Vagina (tissue), 2 donors: Measurements from ENCODE around the gene KCNG2. TPM values are rescaled to one million over a fixed set of nuclear protein-coding genes. Genes with fewer than 3 reads are reported as not detected.

Experiments
- DNase-seq, 2 donors: peaks; one replicate each; pipeline ENCODE4 v3.0.0-alpha.2; 2017; ENCODE audit errors: extremely low spot score in 2 of 2
- H3K27ac ChIP-seq: fragments of 200-600 bp; sonication (generic); one replicate; pipeline ENCODE4 v1.5.1; 2019
- H3K27me3 ChIP-seq: fragments of 200-600 bp; sonication (generic); one replicate; pipeline ENCODE4 v1.5.1; 2019
- H3K36me3 ChIP-seq, 2 donors: fragments of 200-600 bp; sonication (generic); one replicate each; pipeline ENCODE4 v1.5.1; 2017 to 2019
- H3K4me1 ChIP-seq: fragments of 200-600 bp; sonication (generic); one replicate; pipeline ENCODE4 v1.5.1; 2019
- H3K4me3 ChIP-seq, 2 donors: fragments of 200-600 bp; sonication (generic); 1 replicate in 1 of 2; 2 replicates in 1 of 2; pipeline ENCODE4 v1.5.1; 2016 to 2019
- H3K9me3 ChIP-seq: fragments of 200-600 bp; sonication (generic); one replicate; pipeline ENCODE4 v1.5.1; 2019
- POLR2A ChIP-seq, 2 donors: fragments of 450-650 bp; IDR thresholded peaks; one replicate each; pipeline ENCODE4 v1.6.1; 2017; ENCODE audit warnings: antibody characterized with exemption in 2 of 2, mild to moderate bottlenecking in 2 of 2, moderate library complexity in 2 of 2
- POLR2AphosphoS5 ChIP-seq, 2 donors: sonication (generic); formaldehyde crosslinking; IDR thresholded peaks; one replicate each; pipeline ENCODE4 v1.9.0; 2017; ENCODE audit warnings: antibody characterized with exemption in 2 of 2, mild to moderate bottlenecking in 2 of 2, low read depth in 1 of 2; ENCODE audit not compliant: insufficient read depth in 1 of 2
- intact Hi-C: fragments of 100-400 bp; cut with DNase I; formaldehyde crosslinking; loops from one replicate; pipeline ENCODE4 v1.15.1; 2023
- total RNA-seq: library from RNA; depleted of rRNA; stranded (reverse); fragments of >200 nt; gene quantifications from one replicate; pipeline ENCODE4 v1.2.3, GENCODE V29; 2016
- TF ChIP-seq, protein P1 (sequence below), 3 experiments: fragments of 450-650 bp in 2 of 3; fragments of 200-600 bp in 1 of 3; sonication (generic) in 1 of 3; IDR thresholded peaks; one replicate each; pipeline ENCODE4 v1.5.1; 2017 to 2019; ENCODE audit warnings: antibody characterized with exemption in 3 of 3, mild to moderate bottlenecking in 2 of 3, moderate library complexity in 2 of 3

The KCNG2 gene
- total RNA-seq, 1 donor from 2014 or later: not detected

DNA sequence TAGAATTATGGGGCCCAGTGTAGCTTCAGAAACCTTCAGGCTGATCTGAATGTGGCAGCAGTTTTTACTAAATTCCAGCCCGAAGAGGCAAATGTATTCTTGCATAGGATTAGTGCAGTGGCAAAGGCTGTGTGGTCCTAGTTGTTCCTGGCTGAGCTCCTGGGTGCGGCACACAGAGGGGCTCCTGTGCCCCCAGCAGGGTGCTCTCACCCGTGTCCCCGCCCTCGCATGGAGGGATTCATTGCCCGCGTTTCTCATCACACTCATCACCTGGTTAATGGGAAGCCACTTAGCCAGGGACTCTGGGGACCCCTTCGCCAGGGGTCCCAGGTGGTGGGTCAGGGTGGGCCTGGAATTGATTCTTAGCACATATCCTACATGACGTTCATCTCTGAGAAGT is 3.9 kb downstream of the KCNG2 start:
- H3K27ac ChIP-seq: no peak overlapping the region
- H3K9me3 ChIP-seq: no peaks in the 10 kb centered on the region
- no peak for TF ChIP-seq POLR2A (IDR thresholded peaks at IDR 0.05)
- no peak for TF ChIP-seq POLR2AphosphoS5 (IDR thresholded peaks at IDR 0.05; ENCODE audit: insufficient read depth in 1 of 2, low read depth in 1 of 2)
- TF ChIP-seq, protein P1, sequence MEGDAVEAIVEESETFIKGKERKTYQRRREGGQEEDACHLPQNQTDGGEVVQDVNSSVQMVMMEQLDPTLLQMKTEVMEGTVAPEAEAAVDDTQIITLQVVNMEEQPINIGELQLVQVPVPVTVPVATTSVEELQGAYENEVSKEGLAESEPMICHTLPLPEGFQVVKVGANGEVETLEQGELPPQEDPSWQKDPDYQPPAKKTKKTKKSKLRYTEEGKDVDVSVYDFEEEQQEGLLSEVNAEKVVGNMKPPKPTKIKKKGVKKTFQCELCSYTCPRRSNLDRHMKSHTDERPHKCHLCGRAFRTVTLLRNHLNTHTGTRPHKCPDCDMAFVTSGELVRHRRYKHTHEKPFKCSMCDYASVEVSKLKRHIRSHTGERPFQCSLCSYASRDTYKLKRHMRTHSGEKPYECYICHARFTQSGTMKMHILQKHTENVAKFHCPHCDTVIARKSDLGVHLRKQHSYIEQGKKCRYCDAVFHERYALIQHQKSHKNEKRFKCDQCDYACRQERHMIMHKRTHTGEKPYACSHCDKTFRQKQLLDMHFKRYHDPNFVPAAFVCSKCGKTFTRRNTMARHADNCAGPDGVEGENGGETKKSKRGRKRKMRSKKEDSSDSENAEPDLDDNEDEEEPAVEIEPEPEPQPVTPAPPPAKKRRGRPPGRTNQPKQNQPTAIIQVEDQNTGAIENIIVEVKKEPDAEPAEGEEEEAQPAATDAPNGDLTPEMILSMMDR (IDR thresholded peaks at IDR 0.05): no peak
- H3K4me3 ChIP-seq: no peak overlapping the region
- no peak for DNase-seq
- intact Hi-C loops: no loop called here
- peaks cover 9% of the 10 kb centered on the region for H3K27me3 ChIP-seq
- peaks cover 18% of the 10 kb centered on the region for H3K4me1 ChIP-seq
- H3K36me3 ChIP-seq: no peaks in the 10 kb centered on the region

DNA sequence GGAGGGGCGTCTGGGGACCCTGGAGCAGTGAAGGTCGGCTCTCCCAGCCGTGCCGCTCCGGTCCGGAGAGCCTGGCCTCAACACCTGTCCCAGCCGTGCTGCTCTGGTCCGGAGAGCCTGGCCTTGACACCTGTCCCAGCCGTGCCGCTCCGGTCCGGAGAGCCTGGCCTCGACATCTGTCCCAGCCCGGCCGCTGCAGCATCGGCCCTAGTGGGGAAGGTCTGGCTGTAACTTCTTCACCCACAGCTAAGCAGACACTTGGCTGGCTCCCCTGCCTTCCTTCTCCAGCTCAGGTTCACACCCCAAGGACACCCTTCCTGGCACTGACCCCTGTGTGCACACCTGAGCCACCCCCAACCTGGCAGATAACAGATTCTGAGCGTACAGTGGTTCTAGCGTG is 4.6 kb downstream of the KCNG2 start:
- TF ChIP-seq POLR2A (IDR thresholded peaks at IDR 0.05) (no peak), POLR2AphosphoS5 (IDR thresholded peaks at IDR 0.05; ENCODE audit: insufficient read depth in 1 of 2, low read depth in 1 of 2) (no peak)
- TF ChIP-seq, protein P1 (IDR thresholded peaks at IDR 0.05): no peak
- DNase-seq: no peak
- intact Hi-C loops: no loop called here

DNA sequence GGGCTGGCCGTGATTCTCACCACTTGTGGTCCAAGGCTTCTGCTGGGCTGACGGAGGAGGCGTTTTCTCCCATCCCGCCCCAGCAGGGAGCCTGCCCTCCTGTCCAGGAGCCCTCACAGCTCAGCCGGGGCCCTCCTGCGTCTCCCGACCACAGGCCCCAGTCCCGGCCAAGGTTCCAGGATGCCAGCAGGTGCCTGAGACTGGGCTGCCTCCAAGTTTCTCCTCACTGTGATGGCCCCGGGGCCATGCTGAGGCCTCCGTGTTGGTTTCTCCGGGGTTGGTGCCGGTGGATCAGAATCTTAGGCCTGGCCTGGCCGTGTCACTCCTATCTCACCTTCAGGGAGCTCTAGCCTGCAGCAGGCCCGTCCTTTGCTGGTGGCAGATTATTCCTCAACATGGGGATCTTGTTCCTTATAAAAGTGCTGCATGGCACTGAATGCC is 5.9 kb downstream of the KCNG2 start:
- Histone ChIP-seq H3K36me3 (no peaks in the 10 kb centered on the region), H3K27me3 (no peaks in the 10 kb centered on the region), H3K4me3 (no peak overlapping the region), H3K9me3 (no peaks in the 10 kb centered on the region), H3K27ac (no peak overlapping the region), H3K4me1 (peaks cover 5% of the 10 kb centered on the region)
- DNase-seq: no peak
- intact Hi-C loops: no loop called here
- TF ChIP-seq POLR2AphosphoS5 (IDR thresholded peaks at IDR 0.05; ENCODE audit: insufficient read depth in 1 of 2, low read depth in 1 of 2) (no peak), POLR2A (IDR thresholded peaks at IDR 0.05) (no peak)
- TF ChIP-seq, protein P1 (IDR thresholded peaks at IDR 0.05): no peak

More for the DNA sequence above, 4.6 kb downstream of the KCNG2 start:
- Histone ChIP-seq H3K4me3 (no peak overlapping the region), H3K27me3 (peaks cover 9% of the 10 kb centered on the region), H3K4me1 (peaks cover 18% of the 10 kb centered on the region), H3K36me3 (no peaks in the 10 kb centered on the region), H3K9me3 (no peaks in the 10 kb centered on the region), H3K27ac (no peak overlapping the region)

DNA sequence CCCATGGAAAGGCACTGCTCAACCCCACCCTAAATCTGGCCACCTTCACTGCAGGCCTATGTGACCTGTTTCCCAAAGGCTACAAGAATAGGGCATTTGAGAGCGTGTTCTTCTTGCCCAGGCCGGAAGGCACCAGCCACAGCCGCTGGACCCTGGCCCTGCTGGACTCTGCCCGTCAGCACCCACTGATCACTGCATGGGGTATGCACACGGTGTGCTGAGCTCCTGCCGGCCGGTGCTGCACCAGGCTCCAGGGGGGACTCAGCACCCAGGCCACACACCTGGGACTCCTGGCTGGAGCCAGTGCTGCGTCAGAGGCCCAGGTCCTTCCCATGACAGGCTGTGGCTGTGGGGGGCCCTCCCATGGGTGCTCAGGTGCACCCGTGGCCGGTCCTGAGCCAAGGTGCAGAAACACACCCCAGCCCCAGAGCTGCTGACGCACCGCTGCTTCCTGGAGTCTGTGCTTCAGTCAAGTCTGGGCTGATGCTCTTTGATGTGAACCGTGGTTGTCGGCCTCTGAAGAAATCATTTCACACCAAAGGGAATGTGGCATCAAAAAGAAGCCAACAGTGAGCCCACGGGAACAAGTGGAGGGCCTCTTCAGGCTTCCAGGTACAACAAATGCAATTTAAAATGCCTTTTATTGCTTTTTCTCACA is 6.5 kb downstream of the KCNG2 start:
- Histone ChIP-seq H3K27me3 (no peaks in the 10 kb centered on the region), H3K4me3 (no peak overlapping the region), H3K36me3 (no peaks in the 10 kb centered on the region), H3K9me3 (no peaks in the 10 kb centered on the region), H3K27ac (no peak overlapping the region), H3K4me1 (no peaks in the 10 kb centered on the region)
- no peak for TF ChIP-seq POLR2AphosphoS5 (IDR thresholded peaks at IDR 0.05; ENCODE audit: insufficient read depth in 1 of 2, low read depth in 1 of 2)
- TF ChIP-seq, protein P1 (IDR thresholded peaks at IDR 0.05): no peak
- TF ChIP-seq POLR2A (IDR thresholded peaks at IDR 0.05): no peak
- intact Hi-C loops: no loop called here
- DNase-seq: no peak

DNA sequence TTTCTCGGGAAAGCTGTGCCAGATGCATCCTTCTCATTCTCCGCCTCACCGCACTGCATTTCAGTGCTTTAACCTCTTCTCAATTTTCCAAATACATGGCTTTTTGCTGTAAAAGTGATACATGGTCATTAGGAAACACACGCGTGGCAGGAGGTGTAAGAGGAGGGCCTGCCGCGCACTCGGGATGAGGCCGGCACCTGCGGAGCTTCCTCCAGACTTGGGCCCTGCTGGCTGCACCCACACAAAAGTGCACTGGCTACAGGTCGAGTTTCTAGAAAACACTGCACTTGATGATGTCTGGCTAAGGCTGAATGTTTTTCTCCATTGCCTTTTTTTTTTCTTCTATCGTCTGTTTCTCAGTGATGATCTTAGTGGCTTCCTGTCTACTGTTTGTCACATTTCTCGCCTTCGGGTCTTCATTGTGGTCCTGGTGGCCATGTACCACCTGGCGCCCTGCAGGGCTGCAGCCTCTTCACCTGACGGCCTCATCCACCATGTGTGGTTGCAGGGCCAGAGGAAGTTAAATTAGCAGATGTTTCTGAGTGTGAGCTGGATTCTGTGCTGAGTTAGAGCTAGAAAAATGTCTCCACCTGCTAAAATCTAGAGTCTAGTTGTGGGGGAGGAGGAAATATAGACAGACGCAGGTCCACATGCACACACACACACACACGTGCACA is 7.6 kb downstream of the KCNG2 start:
- DNase-seq: no peak

More for the DNA sequence above, 7.6 kb downstream of the KCNG2 start:
- H3K9me3 ChIP-seq: no peaks in the 10 kb centered on the region
- intact Hi-C loops: no loop called here
- no peaks in the 10 kb centered on the region for H3K27me3 ChIP-seq
- H3K36me3 ChIP-seq: no peaks in the 10 kb centered on the region
- H3K27ac ChIP-seq: no peak overlapping the region
- TF ChIP-seq, protein P1 (IDR thresholded peaks at IDR 0.05): no peak
- TF ChIP-seq POLR2A (IDR thresholded peaks at IDR 0.05) (no peak), POLR2AphosphoS5 (IDR thresholded peaks at IDR 0.05; ENCODE audit: insufficient read depth in 1 of 2, low read depth in 1 of 2) (no peak)
- H3K4me3 ChIP-seq: no peak overlapping the region
- H3K4me1 ChIP-seq: no peaks in the 10 kb centered on the region
